NCI-H2196 (cell line): ENCODE measurements around the gene UPF3B.
A peak's percentile ranks its signal among the peaks of the same experiment; 100 is the strongest.
"Not testable (repeated sequence)": the region's sequence is repeated elsewhere in the genome, so short reads cannot be mapped to it uniquely, and the experiment has no call there.

Experiments
- DNase-seq: peaks from one replicate; lab custom pipeline; 2025; ENCODE audit not compliant: unreplicated experiment; lab: John Stamatoyannopoulos, UW

The UPF3B gene, protein sequence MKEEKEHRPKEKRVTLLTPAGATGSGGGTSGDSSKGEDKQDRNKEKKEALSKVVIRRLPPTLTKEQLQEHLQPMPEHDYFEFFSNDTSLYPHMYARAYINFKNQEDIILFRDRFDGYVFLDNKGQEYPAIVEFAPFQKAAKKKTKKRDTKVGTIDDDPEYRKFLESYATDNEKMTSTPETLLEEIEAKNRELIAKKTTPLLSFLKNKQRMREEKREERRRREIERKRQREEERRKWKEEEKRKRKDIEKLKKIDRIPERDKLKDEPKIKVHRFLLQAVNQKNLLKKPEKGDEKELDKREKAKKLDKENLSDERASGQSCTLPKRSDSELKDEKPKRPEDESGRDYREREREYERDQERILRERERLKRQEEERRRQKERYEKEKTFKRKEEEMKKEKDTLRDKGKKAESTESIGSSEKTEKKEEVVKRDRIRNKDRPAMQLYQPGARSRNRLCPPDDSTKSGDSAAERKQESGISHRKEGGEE

GRCh38 chrX:119852382-119853353 lies at the start of gene UPF3B:
Gene UPF3B, minus strand, starts transcription at chrX:119852963. Its CDS starts 35 bp downstream, at chrX:119852928.
- peak; percentile 95 for DNase-seq

DNA sequence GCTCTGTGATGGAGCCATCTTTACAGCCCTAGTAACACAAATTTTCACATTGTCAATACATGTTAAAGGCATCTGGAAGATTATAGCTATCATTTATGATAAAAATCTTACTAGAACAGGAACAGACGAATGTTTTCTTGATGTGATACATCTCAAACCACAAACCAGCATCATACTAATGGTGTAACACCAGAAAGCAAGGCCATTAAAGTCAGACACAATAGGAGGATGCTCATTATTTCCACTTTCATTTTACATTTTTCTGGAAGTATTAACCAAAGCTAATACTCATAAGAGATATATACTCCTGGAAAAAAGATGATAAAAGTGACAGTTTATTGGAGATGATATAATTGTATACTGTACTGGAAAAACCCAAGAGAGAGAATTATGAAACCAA lies 48.2 kb upstream of the UPF3B start:
- DNase-seq, result no peak

- DNase-seq, result no peak
Observed at GRCh38 chrX:119899125-119899524, 46.4 kb upstream of the UPF3B start.

DNA sequence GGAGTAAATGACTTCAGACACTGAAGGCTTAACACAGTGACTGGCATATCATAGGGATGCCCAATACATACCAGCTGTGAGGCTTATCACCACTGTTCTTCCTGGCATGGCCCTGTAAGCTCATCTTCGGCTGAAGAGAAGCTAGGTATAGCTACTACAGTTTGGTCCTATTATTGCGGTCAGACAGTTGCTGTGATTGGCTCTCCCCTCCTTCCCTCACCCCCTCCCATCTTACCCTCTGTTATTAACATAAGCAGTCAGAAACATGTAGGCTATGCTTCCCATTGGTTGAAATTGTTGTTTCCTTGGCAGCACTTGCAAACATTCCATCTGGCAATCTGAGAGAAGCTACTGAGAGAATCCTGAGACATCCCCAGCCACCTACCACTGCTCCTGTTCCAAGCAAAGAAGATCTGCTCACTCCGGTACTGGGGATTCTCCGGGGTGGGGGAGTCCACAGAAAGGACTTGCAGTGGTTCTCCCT lies 43.1 kb upstream of the UPF3B start, which contains the start of gene AKAP14:
Gene AKAP14, plus strand, starts transcription at position 51 of the 484 bp plus-strand sequence. CDS start 7,331 bp downstream, outside the sequence.
- no peak for DNase-seq

GRCh38 chrX:119891961-119892692 lies 39.4 kb upstream of the UPF3B start:
- not testable (repeated sequence) for DNase-seq

- DNase-seq, result not testable (repeated sequence)
Observed at GRCh38 chrX:119890626-119891025, 37.9 kb upstream of the UPF3B start.

- DNase-seq, result no peak
Observed at GRCh38 chrX:119887721-119888425, 35.1 kb upstream of the UPF3B start.

- DNase-seq, result no peak
Observed at GRCh38 chrX:119885554-119886428, 33.0 kb upstream of the UPF3B start.

- DNase-seq, result peak; percentile 42
Observed at GRCh38 chrX:119880552-119881437, 28.0 kb upstream of the UPF3B start.

DNA sequence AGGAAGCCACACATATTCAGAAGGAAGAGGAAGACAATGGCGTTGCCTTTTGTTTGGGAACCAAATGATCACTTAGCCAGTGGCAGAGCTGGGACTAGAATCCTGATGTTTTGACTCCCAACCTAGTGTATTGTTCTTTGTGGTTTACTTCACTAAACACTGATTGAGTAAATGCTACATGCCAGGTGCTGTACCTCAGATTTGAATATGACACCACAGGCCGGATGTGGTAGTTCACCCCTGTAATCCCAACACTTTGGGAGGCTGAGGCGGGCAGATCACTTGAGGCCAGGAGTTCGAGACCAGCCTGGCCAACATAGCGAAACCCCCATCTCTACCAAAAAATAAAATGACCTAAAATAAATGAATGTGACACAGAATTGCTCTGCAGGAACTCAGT lies 27.3 kb upstream of the UPF3B start:
- no peak for DNase-seq

DNA sequence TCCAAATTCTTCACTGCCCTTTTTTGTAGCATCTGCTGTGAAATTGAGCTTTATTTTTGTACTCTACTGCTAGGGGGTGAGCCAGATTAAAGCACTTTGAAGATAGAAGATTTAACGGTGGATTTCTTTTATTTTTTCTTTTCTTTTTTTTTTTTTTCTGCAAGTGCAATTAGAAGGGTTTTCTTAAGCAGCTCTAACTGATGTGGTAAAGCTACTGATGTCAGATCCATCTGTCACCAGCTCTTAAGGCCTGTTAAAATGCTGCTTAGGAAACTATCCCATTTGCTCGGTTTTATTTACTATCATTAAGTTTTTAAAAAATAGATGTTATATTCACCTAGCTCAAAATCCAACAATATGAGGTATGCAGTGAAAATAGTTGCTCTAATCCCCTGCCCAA lies 26.0 kb upstream of the UPF3B start:
- no peak for DNase-seq

- DNase-seq, result peak; percentile 73
Observed at GRCh38 chrX:119871599-119872395, 19.0 kb upstream of the UPF3B start, which contains the start of the genes NDUFA1 and RNF113A. Gene NDUFA1, plus strand, starts transcription at chrX:119871832. Its CDS starts 80 bp downstream, at chrX:119871912. Gene RNF113A, minus strand, starts transcription at chrX:119871733. Its CDS starts 120 bp downstream, at chrX:119871613.

DNA sequence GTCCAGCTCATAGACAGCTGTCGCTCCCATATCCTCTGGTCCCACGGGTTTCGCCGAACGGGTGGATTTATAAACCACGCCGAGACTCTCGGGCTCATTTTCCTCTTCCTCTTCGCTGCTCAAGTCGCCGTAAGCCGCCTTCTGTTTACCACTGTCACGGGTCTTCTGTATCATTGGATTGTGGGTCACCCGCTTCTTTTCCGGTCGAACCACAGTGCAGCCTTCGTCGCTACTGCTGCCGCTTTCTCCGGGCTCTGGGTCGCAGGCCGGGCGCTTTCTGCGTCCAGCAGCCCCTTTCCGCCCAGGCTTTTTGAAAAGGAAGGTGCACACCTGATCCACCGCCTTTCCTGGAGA lies 18.5 kb upstream of the UPF3B start:
- no peak for DNase-seq

DNA sequence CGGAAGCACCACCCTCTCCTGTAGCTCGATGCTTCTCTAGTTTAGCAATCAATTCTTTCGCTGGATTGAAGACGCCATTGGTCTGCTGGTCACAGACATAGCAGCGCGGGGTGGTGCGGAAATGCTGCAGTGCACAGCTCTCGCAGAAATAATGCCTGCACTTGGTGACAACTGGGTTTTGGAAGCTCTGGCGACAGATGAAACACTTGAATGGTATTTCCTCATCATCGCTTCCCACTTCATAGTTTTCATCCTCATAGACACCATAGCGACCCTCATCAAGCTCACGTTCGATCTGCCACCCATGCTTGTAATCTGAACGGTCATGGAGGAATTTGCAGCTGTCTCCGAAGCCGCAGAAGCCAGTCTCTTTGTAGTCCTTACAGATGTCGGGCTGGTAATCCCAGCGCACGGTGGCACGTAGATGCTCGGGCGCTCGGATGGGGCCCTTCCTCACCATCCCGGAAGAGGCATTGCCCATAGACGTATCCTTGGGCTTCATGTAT lies 17.9 kb upstream of the UPF3B start:
- DNase-seq, result no peak

GRCh38 chrX:119853444-119853843 lies 681 bp upstream of the UPF3B start:
- DNase-seq, result no peak

DNA sequence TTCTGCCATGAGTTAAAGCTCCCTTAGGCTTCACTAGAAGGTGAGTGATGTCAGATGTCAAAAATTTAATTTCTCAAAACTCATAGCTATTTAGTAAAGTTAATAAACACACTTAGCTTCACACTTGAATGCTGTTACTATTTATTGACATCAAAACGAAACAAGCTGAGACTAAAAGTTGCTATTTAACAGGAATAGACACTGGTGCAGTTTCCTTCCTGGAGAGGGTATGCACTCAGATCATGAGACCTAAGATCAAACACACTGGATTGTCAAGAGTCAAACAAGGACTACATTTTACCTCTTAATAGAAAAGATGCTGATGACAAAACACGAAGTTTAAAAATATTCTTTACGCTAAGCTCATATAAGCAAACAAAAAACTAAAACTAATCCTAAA lies 18.9 kb downstream of the UPF3B start:
- no peak for DNase-seq

- no peak for DNase-seq
Observed at GRCh38 chrX:119828446-119828845, 24.3 kb downstream of the UPF3B start.
